Measurements from ENCODE around the gene RNGTT.

RNGTT gene

DNA sequence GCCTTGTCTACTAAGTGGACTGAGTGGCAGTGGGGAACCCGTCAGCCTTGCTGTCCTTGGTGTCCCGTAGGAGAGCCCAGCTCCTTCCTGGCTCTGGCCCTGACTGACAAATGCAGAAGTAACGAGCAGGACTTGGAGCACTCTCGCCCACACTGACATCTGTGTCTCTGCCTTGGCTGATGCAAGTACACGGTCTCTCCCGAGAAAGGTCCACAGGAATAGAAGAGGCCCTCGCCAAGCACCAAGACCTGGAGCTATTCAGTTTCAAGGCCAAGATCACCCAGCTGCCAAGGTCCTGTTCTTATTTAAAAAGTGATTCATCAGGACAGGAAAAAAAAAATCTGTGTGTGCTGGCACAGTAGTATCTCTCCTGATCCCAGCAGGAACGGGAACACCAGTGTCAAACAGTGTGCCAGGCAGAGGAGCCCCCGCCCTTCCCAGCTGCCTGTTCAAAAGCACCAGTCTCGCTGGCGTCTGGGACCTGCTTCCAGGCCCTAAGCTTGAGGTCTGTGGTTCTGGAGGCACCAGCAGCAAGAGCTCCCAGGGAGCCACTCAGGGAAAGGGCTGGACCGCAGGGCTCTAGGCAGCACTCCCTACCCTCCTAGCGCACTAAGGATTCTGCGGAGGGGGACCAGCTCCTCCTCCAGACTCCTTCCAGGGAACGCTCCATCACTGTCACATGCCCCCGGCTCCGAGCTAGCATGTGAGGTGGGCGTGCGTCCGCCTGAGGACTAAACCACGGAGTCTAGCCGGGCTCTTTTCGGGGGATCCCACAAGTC lies 376.9 kb downstream of the RNGTT start:
- TF ChIP-seq CTCF (conservative IDR thresholded peaks at IDR 0.05; ENCODE audit: low read depth) = no peak
- ChIA-PET CTCF (interaction anchor here (0.6 to 0.7 kb wide), 2 partner anchors 434 to 1748 kb away, joined by 3 read pairs; no protein-coding TSS in a partner anchor), POLR2A (ENCODE audit: low non-redundant PET) (no interaction called here)
- no peak for DNase-seq (ENCODE audit: low spot score)
- H3K27ac ChIP-seq = no peak overlapping the region

GRCh38 chr6:88585276-88585692 lies 378.1 kb downstream of the RNGTT start:
- ChIA-PET CTCF (no interaction called here), POLR2A (ENCODE audit: low non-redundant PET) (no interaction called here)
- no peak for TF ChIP-seq CTCF (conservative IDR thresholded peaks at IDR 0.05; ENCODE audit: low read depth)
- no peak for DNase-seq (ENCODE audit: low spot score)
- no peak overlapping the region for H3K27ac ChIP-seq

DNA sequence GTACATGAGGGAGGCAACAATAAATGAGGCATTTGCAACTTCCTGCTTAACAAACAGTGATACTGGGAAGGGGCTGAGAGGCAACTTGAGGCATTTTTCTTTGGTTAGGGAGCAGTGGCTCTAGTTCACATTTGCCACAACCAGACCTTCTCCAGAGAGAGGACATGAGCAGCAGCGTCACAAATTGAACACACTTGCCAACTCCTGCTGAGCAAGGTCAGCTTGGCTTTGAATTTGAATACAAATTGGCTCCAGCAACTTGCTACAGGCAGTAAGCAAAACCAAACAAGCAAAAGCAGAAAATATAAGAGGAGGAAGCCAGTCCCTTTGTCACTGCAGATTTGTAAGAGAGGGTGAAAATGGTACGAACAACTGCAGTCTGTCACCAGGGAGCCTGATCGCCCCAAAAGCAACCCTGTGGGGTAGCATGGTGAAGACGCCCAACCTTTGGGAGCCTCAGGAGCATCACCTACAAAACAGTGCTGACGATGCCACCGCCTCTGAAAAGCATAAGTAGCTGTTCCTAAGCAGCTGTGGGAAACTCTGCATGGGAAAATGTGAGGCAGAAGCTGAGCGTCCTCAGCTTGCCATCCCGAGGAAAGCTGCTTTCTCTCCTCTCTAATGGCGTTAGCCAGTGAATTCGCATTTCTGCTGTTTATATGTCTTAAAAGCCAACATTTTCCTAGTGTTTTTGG lies 378.7 kb downstream of the RNGTT start:
- no peak for DNase-seq (ENCODE audit: low spot score)
- TF ChIP-seq CTCF (conservative IDR thresholded peaks at IDR 0.05; ENCODE audit: low read depth) = no peak
- CTCF ChIA-PET = no interaction called here
- H3K27ac ChIP-seq = no peak overlapping the region
- POLR2A ChIA-PET (ENCODE audit: low non-redundant PET) = no interaction called here

DNA sequence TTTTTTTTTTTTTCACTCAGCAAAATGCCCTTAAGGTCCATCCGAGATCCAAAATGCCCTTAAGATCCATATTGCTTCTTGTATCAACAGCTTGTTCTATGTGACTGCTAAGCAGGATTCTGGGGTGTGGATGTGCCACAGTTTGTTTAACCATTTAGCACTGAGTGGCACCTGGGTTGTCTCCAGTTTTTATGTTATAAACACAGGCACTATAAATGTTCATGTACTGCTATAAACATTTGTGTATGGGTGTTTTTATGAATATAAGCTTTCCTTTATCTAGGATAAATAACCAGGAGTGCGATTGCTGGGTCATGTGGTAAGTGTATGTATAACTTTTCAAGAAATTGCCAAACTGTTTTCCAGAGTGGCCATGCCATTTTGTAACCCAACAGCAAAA lies 386.0 kb downstream of the RNGTT start:
- POLR2A ChIA-PET (ENCODE audit: low non-redundant PET) = no interaction called here
- CTCF ChIA-PET = interaction anchor here (0.6 kb wide), 1 partner anchor 285 kb away, joined by 3 read pairs; no protein-coding TSS in a partner anchor
- TF ChIP-seq CTCF (conservative IDR thresholded peaks at IDR 0.05; ENCODE audit: low read depth) = no peak
- no peak overlapping the region for H3K27ac ChIP-seq
- DNase-seq (ENCODE audit: low spot score) = no peak

DNA sequence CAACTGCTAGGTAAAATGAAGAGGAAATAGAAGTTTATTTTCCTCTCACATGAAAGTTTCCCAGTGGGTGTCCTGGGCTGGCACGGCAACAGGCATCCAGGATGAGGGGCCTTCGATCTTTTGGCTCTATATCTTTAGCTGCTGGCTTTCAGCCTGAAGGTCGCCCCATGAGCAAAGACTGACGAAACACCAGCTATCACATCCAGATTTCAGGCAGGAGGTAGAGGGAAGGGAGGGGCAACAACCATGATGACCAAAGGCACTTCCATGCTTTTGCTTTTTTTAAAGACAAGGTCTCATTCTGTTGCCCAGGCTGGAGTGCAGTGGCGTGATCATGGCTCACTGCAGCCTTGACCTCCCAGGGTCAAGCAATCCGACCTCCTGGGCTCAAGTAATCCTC lies 387.9 kb downstream of the RNGTT start:
- no peak for TF ChIP-seq CTCF (conservative IDR thresholded peaks at IDR 0.05; ENCODE audit: low read depth)
- POLR2A ChIA-PET (ENCODE audit: low non-redundant PET) = no interaction called here
- no peak for DNase-seq (ENCODE audit: low spot score)
- CTCF ChIA-PET = no interaction called here
- H3K27ac ChIP-seq = no peak overlapping the region

- TF ChIP-seq CTCF (conservative IDR thresholded peaks at IDR 0.05; ENCODE audit: low read depth) = no peak
- POLR2A ChIA-PET (ENCODE audit: low non-redundant PET) = no interaction called here
- no peak for DNase-seq (ENCODE audit: low spot score)
- H3K27ac ChIP-seq = no peak overlapping the region
- CTCF ChIA-PET = interaction anchor here (0.6 kb wide), 1 partner anchor 296 kb away, joined by 3 read pairs; no protein-coding TSS in a partner anchor
Observed at GRCh38 chr6:88574651-88575050, 388.8 kb downstream of the RNGTT start.
